Common myeloid progenitor, CD34-positive (primary cell): Measurements from ENCODE around the gene ARPP19.
A peak's percentile ranks its signal among the peaks of the same experiment; 100 is the strongest.

ENCODE experiments used
- CTCF ChIA-PET: fragments of 350-600 bp; sonication (Branson Sonifier 250); formaldehyde crosslinking; loops from one replicate; lab custom pipeline; 2021; ENCODE audit warnings: antibody characterized with exemption; lab: Charles Lee
- POLR2A ChIA-PET: fragments of 350-600 bp; sonication (Branson Sonifier 250); formaldehyde crosslinking; loops from one replicate; lab custom pipeline; 2021; ENCODE audit warnings: antibody characterized with exemption; lab: Charles Lee
- DNase-seq, 3 donors: peaks; one replicate each; pipeline versions ENCODE4 v3.0.0 to v3.0.0-alpha.2; 2013
- H3K27ac ChIP-seq, 2 experiments: 1 replicate in 1 of 2; 2 replicates in 1 of 2; pipeline ENCODE4 v1.7.0; 2013; ENCODE audit warnings: inconsistent platforms in 2 of 2, low read length in 2 of 2, mild to moderate bottlenecking in 2 of 2, low read depth in 1 of 2, moderate library complexity in 1 of 2; ENCODE audit not compliant: severe bottlenecking in 2 of 2, insufficient read depth in 1 of 2, poor library complexity in 1 of 2
- H3K27me3 ChIP-seq, 5 experiments: replicated peaks in 2 of 5; 1 replicate in 3 of 5; 2 replicates in 2 of 5; pipeline versions ENCODE4 v1.6.1 to v1.7.0; 2013; ENCODE audit warnings: low read length in 4 of 5, mild to moderate bottlenecking in 2 of 5, moderate library complexity in 2 of 5, inconsistent platforms in 1 of 5; ENCODE audit not compliant: insufficient read depth in 5 of 5, control insufficient read depth in 4 of 5
- H3K36me3 ChIP-seq, 4 experiments: 1 replicate in 2 of 4; 2 replicates in 2 of 4; pipeline versions ENCODE4 v1.6.1 to v1.7.0; 2013; ENCODE audit warnings: low read length in 3 of 4, control low read depth in 1 of 4, mild to moderate bottlenecking in 1 of 4; ENCODE audit not compliant: control insufficient read depth in 4 of 4, insufficient read depth in 4 of 4
- H3K4me1 ChIP-seq, 4 experiments: 1 replicate in 3 of 4; 2 replicates in 1 of 4; pipeline versions ENCODE4 v1.6.1 to v1.7.1; 2013; ENCODE audit warnings: low read length in 3 of 4, mild to moderate bottlenecking in 3 of 4, control low read depth in 1 of 4, inconsistent platforms in 1 of 4, moderate library complexity in 1 of 4; ENCODE audit not compliant: control insufficient read depth in 4 of 4, insufficient read depth in 4 of 4; ENCODE audit errors: control extremely low read depth in 1 of 4
- H3K4me3 ChIP-seq, 7 experiments: 1 replicate in 4 of 7; 2 replicates in 3 of 7; pipeline versions ENCODE4 v1.5.1 to v1.7.0; 2013; ENCODE audit warnings: mild to moderate bottlenecking in 7 of 7, low read length in 6 of 7, moderate library complexity in 6 of 7, inconsistent platforms in 2 of 7, low read depth in 2 of 7, control low read depth in 1 of 7; ENCODE audit not compliant: insufficient read depth in 4 of 7, control insufficient read depth in 1 of 7; ENCODE audit errors: extremely low read depth in 1 of 7
- H3K9me3 ChIP-seq, 5 experiments: 1 replicate in 4 of 5; 2 replicates in 1 of 5; pipeline versions ENCODE4 v1.6.1 to v1.7.1; 2013; ENCODE audit warnings: low read length in 4 of 5, mild to moderate bottlenecking in 2 of 5, inconsistent platforms in 1 of 5, low read depth in 1 of 5, moderate library complexity in 1 of 5; ENCODE audit not compliant: control insufficient read depth in 4 of 5, insufficient read depth in 2 of 5; ENCODE audit errors: control extremely low read depth in 1 of 5
- WGBS: methylation state at CpG from one replicate; pipeline ENCODE4 v1.1.5; 2013; ENCODE audit not compliant: insufficient coverage; 5-methylcytosine and 5-hydroxymethylcytosine counted together

Gene ARPP19

DNA sequence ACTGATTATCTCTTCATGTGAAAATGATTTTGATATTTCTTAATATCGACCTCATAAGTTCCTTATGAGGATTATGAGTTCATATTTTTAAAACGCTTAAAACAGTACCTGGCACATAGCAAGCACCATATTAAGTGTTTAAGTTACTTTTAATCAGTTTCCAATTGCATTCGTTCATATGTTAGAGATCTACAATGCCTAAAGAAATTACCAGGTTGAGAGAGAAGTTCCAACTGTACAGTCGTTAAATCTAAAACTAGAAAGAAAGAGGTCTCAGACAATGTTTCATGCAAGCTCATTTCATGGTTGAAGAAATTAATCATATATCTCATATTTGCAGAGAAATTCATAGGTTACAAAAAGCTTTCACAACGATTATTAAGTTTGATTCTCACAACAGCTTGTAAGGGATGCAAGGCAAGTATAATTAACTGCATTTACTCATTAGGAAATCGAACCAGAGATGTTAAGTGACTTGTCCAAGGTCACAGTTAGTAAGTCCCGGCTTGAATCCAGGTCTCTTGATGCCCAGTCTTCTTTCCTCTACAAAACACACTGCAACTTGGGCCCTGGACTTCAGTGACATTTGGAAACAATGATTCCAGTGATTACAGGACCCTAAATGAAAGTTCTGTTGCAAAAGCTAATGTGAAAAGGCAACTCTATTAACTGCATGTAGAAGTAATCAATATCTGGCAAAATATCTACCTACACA is 41.5 kb downstream of the ARPP19 start:
- POLR2A ChIA-PET, result no interaction called here
- no peaks in the 10 kb centered on the region for H3K36me3 ChIP-seq
- no peak for DNase-seq
- peaks cover 9 to 21% (median 16%) of the 10 kb centered on the region in 4 experiments for H3K4me1 ChIP-seq
- peak overlapping the region in 6 of 7 experiments; percentile 71 to 84 (median 76) for H3K4me3 ChIP-seq
- CTCF ChIA-PET, result interaction anchor here (1.0 to 1.5 kb wide), 5 partner anchors 24 to 270 kb away, joined by 3 to 5 read pairs (median 4); no protein-coding TSS in a partner anchor
- H3K27me3 ChIP-seq, result peaks cover 0 to 19% (median 8%) of the 10 kb centered on the region in 5 experiments
- 89% methylated on average over 4 of the region's 7 CpGs for WGBS
- H3K27ac ChIP-seq, result no peak overlapping the region
- no peaks in the 10 kb centered on the region for H3K9me3 ChIP-seq

DNA sequence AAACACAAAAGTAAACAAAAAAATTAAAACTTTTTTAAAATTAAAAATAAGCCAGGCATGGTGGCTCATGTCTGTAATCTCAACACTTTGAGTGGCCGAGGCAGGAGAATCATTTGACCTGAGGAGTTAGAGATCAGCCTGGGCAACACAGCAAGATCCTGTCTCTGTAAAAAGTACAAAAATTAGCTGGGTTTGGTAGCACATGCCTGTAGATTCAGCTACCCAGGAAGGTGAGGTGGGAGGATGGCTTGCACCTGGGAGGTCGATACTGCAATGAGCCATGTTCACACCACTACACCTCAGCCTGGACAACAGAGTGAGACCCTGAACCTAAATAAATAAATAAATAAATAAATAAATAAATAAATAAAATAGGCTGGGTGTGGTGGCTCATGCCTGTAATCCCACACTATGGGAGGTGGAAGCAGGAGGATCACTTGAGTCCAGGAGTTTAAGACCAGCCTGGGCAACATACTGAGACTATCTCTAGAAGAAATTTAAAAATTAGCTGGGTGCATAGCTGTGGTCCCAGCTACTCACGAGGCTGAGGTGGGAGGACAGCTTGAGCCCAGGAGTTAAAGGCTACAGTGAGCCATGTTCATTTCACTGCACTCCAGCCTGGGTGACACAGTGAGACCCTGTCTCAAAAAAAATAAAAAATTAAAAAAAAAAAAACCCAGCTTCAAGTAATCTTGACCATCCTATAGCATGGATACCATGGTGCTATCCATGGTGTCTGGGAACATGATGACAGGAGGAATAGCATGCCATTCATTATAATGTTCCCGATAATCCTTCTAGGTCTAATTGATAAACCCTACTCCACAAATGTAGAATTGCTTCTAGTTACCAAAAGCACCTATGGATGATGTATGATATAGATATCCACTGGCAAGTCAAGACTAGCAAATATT is 44.4 kb downstream of the ARPP19 start:
- ChIA-PET POLR2A (no interaction called here), CTCF (interaction anchor here (0.8 to 1.6 kb wide), 5 partner anchors 15 to 67 kb away, joined by 3 to 5 read pairs (median 3); no protein-coding TSS in a partner anchor)
- WGBS, result 92% methylated on average over 2 of the region's 4 CpGs

DNA sequence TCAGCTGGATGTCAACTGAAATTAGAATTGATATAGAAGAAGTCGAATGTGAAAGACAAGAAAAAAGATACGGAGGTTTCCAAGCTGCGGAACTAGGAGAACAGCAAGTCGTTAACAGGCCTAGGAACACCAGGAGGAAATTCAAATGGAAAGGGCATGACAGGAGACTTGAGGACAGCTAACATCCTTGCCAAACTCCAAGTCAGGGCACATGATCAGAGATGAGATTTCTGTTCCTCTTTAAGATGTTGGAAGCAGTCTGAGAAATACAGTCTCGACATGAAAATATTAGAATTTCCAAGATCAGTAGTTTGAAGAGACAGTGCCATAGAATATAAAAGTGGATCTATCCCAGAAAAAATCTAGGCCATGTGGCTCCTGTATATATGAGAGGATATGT is 45.2 kb downstream of the ARPP19 start:
- H3K4me3 ChIP-seq, result no peak overlapping the region
- no peak overlapping the region for H3K27ac ChIP-seq
- 98% methylated on average over 4 of the region's 5 CpGs for WGBS
- ChIA-PET POLR2A (interaction anchor here (0.6 kb wide), 1 partner anchor 183 kb away, joined by 4 read pairs; no protein-coding TSS in a partner anchor), CTCF (interaction anchor here (0.8 to 1.6 kb wide), 3 partner anchors 14 to 66 kb away, joined by 3 to 5 read pairs (median 3); no protein-coding TSS in a partner anchor)
- H3K9me3 ChIP-seq, result no peaks in the 10 kb centered on the region
- H3K36me3 ChIP-seq, result no peaks in the 10 kb centered on the region
- no peaks in the 10 kb centered on the region for H3K27me3 ChIP-seq
- H3K4me1 ChIP-seq, result peaks cover 6 to 18% (median 11%) of the 10 kb centered on the region in 4 experiments
- DNase-seq, result no peak

More for the DNA sequence above, 44.4 kb downstream of the ARPP19 start:
- Histone ChIP-seq H3K9me3 (no peaks in the 10 kb centered on the region), H3K4me1 (peaks cover 6 to 13% (median 12%) of the 10 kb centered on the region in 4 experiments), H3K27me3 (peaks cover 0 to 2% (median 0%) of the 10 kb centered on the region in 5 experiments), H3K4me3 (no peak overlapping the region), H3K27ac (no peak overlapping the region), H3K36me3 (no peaks in the 10 kb centered on the region)
- no peak for DNase-seq

DNA sequence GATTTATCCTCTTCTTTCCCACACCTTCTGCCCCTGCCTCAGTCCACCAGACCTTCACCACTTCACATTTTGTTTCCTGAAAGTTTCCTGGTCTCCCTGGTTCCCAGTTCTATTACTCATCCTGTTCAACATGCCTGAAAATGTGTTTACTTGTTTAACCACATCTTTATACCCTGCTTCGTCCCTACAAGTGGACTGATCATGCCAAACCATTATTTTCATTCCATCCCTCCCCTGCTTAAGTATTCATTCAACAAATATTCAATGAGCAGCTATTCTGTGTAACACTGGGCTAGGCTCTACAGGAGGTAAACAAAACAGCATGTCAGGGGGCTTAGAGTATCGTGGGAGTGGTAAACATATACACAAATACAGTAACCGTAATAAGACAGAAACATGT is 45.6 kb downstream of the ARPP19 start:
- H3K27ac ChIP-seq, result no peak overlapping the region
- DNase-seq, result no peak
- H3K36me3 ChIP-seq, result no peaks in the 10 kb centered on the region
- H3K4me3 ChIP-seq, result no peak overlapping the region
- no peaks in the 10 kb centered on the region for H3K27me3 ChIP-seq
- no peaks in the 10 kb centered on the region for H3K9me3 ChIP-seq
- peaks cover 6 to 21% (median 11%) of the 10 kb centered on the region in 4 experiments for H3K4me1 ChIP-seq
- 88% methylated on average over 1 of the region's 3 CpGs for WGBS
- ChIA-PET POLR2A (interaction anchor here (0.6 kb wide), 1 partner anchor 182 kb away, joined by 4 read pairs; no protein-coding TSS in a partner anchor), CTCF (interaction anchor here (0.9 to 1.6 kb wide), 3 partner anchors 14 to 66 kb away, joined by 3 to 5 read pairs (median 4); no protein-coding TSS in a partner anchor)

DNA sequence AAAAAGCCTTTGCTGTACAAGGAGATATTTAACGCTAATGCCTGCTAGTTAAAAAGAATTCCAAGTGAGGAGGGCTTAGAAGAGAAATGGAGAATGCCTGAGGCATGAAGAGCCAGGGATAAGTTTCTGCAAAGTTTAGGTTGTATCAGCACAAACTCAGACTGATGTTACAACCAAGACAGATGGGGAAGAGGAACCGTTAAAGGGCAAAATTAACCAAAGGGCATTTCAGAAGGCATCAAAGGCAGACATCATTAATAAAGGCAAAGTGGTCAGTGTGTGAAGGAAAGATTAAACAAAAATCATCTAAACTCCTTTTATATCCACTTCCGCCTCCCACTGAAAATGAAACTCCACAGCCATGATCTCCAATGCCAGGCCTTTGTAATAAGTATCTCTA is 47.1 kb downstream of the ARPP19 start:
- H3K27me3 ChIP-seq, result no peaks in the 10 kb centered on the region
- H3K4me1 ChIP-seq, result peaks cover 0 to 15% (median 5%) of the 10 kb centered on the region in 4 experiments
- no CpG with 5 or more reads among the region's 3 CpGs for WGBS
- ChIA-PET POLR2A (no interaction called here), CTCF (no interaction called here)
- DNase-seq, result no peak
- no peak overlapping the region for H3K27ac ChIP-seq
- no peak overlapping the region for H3K4me3 ChIP-seq
- no peaks in the 10 kb centered on the region for H3K9me3 ChIP-seq
- no peaks in the 10 kb centered on the region for H3K36me3 ChIP-seq

DNA sequence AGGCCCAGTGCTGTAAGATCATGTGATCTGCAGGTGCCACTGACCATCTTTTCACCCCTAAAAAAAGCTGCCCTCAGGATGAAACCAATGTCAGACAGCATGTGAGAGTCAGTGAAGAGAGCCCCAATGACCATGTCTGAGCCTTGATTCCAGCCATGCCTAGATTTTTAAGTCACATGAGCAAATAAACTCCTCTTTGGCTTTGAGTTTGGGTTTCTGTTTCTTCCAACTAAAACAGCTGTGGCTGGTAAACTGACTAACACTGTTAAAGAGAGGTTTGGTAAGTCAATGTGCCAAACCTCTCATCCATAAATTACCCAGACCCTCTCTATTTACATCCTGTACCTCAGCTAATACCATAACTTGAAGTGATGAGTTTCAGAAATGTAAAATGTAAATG is 48.4 kb downstream of the ARPP19 start:
- H3K36me3 ChIP-seq, result no peaks in the 10 kb centered on the region
- H3K4me3 ChIP-seq, result no peak overlapping the region
- no peak for DNase-seq
- ChIA-PET CTCF (interaction anchor here (0.7 kb wide), 1 partner anchor 11 kb away, joined by 3 read pairs; no protein-coding TSS in a partner anchor), POLR2A (no interaction called here)
- H3K9me3 ChIP-seq, result no peaks in the 10 kb centered on the region
- H3K27me3 ChIP-seq, result no peaks in the 10 kb centered on the region
- H3K27ac ChIP-seq, result no peak overlapping the region
- peaks cover 0 to 15% (median 5%) of the 10 kb centered on the region in 4 experiments for H3K4me1 ChIP-seq
